ENCODE results near the gene B4GALNT2.

B4GALNT2 gene

DNA sequence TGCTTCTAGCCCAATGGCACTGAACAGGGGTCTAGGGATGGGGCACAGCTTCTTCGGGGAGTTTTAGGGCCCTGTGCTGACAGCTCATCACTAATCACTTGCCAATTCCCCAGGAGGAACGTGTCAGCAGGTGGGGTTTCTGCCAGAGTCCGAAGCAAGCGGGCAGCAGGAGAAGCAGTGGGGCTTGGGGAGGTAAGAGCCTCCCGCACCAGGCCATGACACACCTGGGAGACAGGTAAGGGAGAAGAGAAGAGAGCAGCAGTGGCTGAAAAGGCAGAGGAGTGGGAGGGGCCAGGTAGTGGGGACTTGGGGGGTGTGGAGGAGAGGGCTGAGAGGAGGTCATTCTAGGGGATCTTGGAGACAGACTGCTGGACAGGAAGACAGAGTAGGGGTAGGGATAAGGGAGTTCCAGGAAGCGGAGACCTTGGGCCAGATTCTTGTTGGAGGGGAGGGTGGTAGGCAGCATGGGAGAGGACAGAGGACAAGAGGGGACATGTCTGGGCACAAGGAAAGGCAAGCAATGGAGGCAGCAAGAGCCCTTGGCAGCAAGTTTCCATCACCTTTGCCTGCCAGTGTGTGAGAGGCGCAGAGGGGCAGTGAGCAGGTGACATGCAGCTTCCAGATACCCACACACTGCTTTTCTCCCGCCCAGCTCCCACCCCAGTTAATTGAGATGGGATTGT is 93.1 kb downstream of the B4GALNT2 start:
- H3K9me3 ChIP-seq (ENCODE audit: insufficient read depth, low read depth, low read length): no peaks in the 10 kb centered on the region
- no peaks in the 10 kb centered on the region for H3K27me3 ChIP-seq (ENCODE audit: insufficient read depth, low read length, poor library complexity, severe bottlenecking)
- no peaks in the 10 kb centered on the region for H4K20me1 ChIP-seq (ENCODE audit: insufficient read depth, low read length, poor library complexity, severe bottlenecking)

More for the DNA sequence above, 93.1 kb downstream of the B4GALNT2 start:
- H3K9me2 ChIP-seq (replicated peaks; ENCODE audit: low read depth, low read length): no peaks in the 10 kb centered on the region
- H3K4me2 ChIP-seq (ENCODE audit: low read depth, low read length, poor library complexity, severe bottlenecking): no peak overlapping the region
- no peaks in the 10 kb centered on the region for H3K79me2 ChIP-seq (ENCODE audit: insufficient read depth, low read length)
- no peak overlapping the region for H2AFZ ChIP-seq (ENCODE audit: low read length)
- H3K36me3 ChIP-seq (ENCODE audit: insufficient read depth, low read length): peaks cover 4% of the 10 kb centered on the region; the same call in 1 of the 2 replicates
- H3K4me3 ChIP-seq (ENCODE audit: low read length, poor library complexity, severe bottlenecking): no peak overlapping the region
- TF ChIP-seq, protein P1, sequence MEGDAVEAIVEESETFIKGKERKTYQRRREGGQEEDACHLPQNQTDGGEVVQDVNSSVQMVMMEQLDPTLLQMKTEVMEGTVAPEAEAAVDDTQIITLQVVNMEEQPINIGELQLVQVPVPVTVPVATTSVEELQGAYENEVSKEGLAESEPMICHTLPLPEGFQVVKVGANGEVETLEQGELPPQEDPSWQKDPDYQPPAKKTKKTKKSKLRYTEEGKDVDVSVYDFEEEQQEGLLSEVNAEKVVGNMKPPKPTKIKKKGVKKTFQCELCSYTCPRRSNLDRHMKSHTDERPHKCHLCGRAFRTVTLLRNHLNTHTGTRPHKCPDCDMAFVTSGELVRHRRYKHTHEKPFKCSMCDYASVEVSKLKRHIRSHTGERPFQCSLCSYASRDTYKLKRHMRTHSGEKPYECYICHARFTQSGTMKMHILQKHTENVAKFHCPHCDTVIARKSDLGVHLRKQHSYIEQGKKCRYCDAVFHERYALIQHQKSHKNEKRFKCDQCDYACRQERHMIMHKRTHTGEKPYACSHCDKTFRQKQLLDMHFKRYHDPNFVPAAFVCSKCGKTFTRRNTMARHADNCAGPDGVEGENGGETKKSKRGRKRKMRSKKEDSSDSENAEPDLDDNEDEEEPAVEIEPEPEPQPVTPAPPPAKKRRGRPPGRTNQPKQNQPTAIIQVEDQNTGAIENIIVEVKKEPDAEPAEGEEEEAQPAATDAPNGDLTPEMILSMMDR (conservative IDR thresholded peaks at IDR 0.05; ENCODE audit: low read length): no peak
- no peak for TF ChIP-seq EZH2phosphoT487 (IDR thresholded peaks at IDR 0.05; ENCODE audit: borderline replicate concordance)
- no peaks in the 10 kb centered on the region for H3F3A ChIP-seq (ENCODE audit: low read depth)
- H3K9ac ChIP-seq (ENCODE audit: low read depth, low read length, poor library complexity, severe bottlenecking): no peak overlapping the region
- H3K4me1 ChIP-seq (ENCODE audit: insufficient read depth, low read length, poor library complexity, severe bottlenecking): peaks cover 3% of the 10 kb centered on the region
